Measurements from ENCODE around the gene PML. TPM values are rescaled to one million over a fixed set of nuclear protein-coding genes. Genes with fewer than 3 reads are reported as not detected.
A peak's percentile ranks its signal among the peaks of the same experiment; 100 is the strongest.

PML gene
- total RNA-seq, 2 donors from 2014 or later, result 76.3 to 91.7 TPM

DNA sequence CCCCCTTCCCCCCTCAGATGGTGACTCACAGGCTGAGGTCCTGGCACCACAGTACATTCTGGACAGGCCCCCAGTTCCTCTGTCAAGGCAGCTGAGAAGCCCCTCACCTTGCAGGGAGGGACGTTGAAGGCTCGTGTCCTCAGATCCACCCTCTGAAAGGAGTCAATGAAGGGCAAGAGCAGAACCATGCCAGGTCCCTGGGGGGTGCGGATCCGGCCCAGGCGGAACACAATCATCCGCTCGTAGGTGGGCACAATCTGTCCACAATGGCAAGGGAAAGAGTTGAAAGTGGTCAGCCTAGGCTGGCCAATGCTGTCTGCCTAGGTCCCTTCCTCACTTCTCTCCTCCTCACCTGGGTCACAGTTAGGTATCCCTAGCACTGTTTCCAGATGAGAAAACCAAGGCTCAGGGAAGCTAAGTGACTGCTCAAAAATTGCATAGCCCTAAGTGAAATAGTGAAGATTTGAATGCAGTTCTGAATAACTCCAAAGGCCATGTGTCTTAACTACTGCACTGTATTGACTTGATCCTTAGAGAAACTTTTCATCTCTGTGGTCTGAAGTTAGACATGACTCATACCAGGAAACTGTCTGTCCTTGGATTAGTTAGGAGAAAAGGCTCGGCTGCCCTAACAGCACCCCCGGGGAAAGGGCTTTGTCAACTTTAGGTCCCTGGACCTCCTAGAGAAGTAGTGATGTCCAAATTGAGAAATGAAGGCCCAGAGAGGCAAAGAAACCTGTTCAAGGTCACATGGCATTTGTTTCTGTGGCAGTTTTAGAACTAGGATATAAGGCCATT is 5.3 kb upstream of the PML start:
- Mint-ChIP-seq H3K9me3 (no peaks in the 10 kb centered on the region), H3K27ac (no peak overlapping the region), H3K36me3 (no peaks in the 10 kb centered on the region)
- ATAC-seq, result no peak
- DNase-seq (ENCODE audit: low spot score in 2 of 2), result no peak

DNA sequence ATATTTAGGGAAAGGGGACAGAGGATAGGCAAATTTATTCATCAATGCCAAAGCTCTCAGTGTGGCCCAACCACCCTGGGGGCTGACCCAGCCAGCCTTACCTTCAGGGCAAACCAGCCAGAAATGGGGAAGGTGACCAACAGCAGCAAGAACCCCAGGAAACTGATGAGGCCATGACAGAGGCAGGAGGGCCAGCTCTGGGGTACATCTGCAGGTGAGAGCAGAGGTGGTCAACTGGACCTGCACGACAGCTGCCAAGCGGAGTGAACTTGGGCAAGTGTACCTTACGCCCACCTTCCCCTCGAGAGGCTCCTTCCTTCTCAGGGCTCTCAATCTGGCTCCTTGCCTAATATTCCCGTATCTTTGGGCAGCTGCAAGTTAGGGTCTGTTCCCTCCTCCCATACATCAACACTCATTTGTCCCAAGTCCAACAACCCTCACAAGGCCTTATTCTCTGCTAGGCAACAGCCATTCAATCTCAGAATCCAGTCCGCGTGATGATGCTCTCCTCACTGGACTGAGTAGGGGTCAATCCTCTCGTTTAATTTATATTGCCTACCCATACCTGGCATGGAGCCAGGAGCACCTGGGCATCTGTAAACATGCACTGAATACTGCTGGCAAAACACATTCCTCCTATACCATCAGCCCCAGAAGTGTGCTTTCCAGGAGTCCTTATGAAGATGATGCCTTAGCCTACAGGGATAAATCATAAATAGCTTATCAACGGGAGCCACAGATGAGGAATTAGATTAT is 4.1 kb upstream of the PML start:
- peak overlapping the region in 1 of 2 donors; percentile 70 for H3K27ac Mint-ChIP-seq
- no peaks in the 10 kb centered on the region for H3K9me3 Mint-ChIP-seq
- no peak for ATAC-seq
- peaks cover 0 to 5% of the 10 kb centered on the region in 2 donors for H3K36me3 Mint-ChIP-seq
- no peak for DNase-seq (ENCODE audit: low spot score in 2 of 2)

DNA sequence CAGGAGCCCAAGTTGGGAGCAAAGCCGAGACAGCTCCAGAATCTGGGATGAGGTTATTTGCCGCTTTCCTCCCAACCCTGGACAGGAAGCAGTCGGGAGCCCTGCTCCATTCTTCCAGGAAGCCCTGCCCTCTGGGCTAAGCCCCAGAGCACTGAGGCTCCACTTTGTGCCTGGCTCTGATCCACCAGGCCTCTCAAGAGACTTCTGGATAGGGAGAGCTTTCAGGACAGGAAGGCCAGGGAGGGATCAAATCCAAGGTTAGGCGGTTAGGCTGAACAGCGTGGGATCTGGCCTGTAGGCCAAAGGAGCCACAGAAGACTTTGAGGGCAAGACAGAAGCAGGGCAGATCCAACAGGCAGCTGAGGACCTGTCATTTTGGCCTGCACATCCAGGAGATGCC is 3.3 kb upstream of the PML start:
- ATAC-seq (no peak), DNase-seq (ENCODE audit: low spot score in 2 of 2) (no peak)
- H3K36me3 Mint-ChIP-seq, result peaks cover 0 to 13% of the 10 kb centered on the region in 2 donors
- peak overlapping the region; percentile 70 to 81 for H3K27ac Mint-ChIP-seq
- H3K9me3 Mint-ChIP-seq, result no peaks in the 10 kb centered on the region

DNA sequence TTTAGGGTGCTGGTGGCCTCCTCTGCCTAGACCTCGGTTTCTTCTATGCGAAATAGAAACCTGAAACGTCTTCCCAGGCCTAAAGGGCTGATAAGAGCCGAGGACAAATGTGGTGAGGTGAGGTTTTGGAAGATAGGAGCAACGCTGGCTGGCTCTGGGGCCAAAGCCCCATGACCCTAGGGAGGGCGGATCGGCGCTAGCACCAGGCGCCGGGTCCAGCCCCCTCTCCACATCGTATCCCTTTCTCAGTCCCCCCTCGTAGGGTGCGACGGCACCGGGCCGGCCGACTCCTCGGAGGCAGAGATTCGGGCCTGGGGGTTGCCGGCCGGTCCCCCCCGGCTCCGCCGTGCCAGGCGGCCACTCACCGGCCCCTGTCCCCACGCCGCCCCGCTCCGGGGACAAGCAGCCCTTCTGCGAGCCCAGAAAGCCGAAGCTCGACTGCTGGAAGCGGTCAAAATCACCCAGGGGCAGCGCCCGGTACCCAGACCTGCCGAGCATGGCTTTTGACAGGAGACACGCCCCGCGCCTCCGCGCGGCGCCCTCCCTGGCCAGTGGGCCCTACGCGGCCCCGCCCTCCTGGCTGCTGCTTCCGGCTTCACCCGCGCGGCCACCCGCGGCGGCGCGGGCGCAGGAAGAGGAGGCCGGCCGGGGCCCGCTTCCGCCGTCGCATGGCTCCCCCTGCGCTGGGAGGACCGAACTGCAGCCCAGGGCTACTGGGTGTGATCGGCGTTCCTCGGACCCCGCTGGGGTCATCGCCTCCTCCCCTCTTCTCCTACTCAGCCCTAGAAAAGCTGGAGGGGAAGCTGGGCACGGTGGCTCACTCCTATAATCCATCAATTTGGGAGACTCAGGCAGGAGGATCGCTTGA is 2.6 kb upstream of the PML start, which contains the start of gene STOML1:
Gene STOML1 (minus strand): TSS at position 570 of the 868 bp plus-strand sequence. CDS start 72 bp downstream, at position 498.
- peak; percentile 93 to 100 for DNase-seq (ENCODE audit: low spot score in 2 of 2)
- Mint-ChIP-seq H3K9me3 (no peaks in the 10 kb centered on the region), H3K27ac (peak within 1 kb of the TSS; percentile 90 to 93), H3K36me3 (peaks cover 0 to 13% of the 10 kb centered on the region in 2 donors)
- ATAC-seq, result peak; percentile 79 to 85

DNA sequence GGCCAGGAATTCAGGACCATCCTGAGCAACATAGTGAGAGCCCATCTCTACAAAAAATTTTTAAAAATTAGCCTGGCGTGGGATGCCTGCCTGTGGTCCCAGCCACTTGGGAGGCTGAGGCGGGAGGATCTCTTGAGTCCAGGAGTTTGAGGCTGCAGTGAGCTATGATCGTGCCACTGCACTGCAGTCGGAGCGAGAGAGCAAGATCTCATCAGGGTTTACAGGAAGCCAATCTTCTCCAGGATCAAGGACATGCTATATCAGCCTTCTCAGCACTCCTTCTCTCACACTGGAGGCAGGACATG is 2.0 kb upstream of the PML start:
- DNase-seq (ENCODE audit: low spot score in 2 of 2) (no peak), ATAC-seq (no peak)
- H3K27ac Mint-ChIP-seq, result peak overlapping the region; percentile 90 to 93
- H3K36me3 Mint-ChIP-seq, result peaks cover 0 to 13% of the 10 kb centered on the region in 2 donors
- no peaks in the 10 kb centered on the region for H3K9me3 Mint-ChIP-seq

DNA sequence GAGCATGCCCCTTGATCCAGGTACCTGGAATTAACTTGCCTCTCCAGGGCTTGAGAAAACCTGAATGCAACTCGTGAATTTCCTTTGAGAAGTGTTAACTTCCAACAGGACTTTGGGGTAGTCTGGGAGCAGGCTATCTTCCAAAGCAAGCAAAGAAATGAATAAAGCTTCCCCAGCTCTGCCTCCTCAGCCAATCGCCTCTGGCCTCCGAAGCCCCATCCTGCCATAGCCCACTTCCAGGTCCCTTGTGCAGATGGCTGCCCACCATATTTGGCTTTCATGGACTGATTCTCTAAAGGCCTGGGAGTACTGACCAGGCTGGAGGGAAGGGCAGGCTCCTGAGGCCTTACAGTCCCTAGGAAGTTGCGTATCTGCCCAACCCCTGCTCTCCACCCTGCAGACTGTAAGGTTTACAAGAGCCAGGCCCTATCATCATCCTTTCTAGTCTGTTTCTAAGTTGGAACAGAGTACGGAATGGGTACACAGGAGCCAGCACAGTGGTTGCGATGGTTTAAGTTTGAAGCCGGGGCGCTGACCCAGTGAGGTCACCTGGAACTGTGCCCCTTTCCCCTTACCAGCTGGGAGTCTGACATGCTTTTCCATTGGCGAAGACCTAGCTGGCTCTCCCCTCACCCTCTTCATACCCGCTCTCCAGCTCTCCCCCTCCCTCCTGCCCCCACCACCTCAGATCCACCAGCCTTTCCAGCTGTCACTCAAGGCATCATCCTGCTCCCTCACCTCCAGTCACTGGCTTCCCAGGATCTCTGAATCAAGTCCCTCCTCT is 1.1 kb upstream of the PML start:
- ATAC-seq (no peak), DNase-seq (ENCODE audit: low spot score in 2 of 2) (no peak)
- Mint-ChIP-seq H3K27ac (peak overlapping the region; percentile 88 to 90), H3K9me3 (no peaks in the 10 kb centered on the region), H3K36me3 (peaks cover 0 to 17% of the 10 kb centered on the region in 2 donors)

DNA sequence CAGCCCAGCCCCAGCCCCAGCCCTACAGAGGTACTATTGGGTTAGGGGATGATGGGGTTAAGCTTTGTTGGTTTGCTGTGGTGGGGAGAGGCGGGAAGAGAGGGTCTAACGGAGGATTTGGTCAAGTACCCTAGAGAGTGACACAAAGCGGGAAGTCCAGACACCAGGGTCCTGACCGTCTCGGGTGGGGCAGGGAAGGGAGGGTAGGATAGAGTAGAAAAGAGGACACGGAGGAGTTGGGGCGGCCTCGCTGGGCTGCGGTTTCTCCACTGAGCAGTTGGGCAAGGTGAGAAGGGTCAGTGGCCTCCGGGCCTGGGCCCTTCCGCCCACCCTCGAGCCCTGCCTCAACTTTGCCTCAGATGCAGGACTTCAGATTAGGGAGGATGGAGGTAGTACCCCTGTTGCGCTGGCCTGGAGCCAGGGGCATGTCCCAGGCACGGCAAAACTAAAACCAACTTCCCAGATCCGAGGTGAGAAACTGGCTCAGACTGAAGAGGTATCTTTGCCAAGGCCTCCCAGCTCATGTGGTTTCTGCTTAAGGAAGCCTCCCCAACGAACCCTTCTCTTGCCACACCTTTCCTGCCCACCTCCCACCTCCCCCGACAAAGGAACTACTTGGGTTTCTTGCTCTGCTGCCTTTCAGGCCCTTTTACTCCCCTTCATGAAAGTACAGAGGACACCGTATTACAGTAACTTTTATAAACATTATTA is 551 bp downstream of the PML start:
- DNase-seq (ENCODE audit: low spot score in 2 of 2) (no peak), ATAC-seq (peak in 1 of 2 donors; percentile 1)
- Mint-ChIP-seq H3K9me3 (no peaks in the 10 kb centered on the region), H3K27ac (peak overlapping the region; percentile 88 to 89), H3K36me3 (peaks cover 5 to 28% of the 10 kb centered on the region in 2 donors)

DNA sequence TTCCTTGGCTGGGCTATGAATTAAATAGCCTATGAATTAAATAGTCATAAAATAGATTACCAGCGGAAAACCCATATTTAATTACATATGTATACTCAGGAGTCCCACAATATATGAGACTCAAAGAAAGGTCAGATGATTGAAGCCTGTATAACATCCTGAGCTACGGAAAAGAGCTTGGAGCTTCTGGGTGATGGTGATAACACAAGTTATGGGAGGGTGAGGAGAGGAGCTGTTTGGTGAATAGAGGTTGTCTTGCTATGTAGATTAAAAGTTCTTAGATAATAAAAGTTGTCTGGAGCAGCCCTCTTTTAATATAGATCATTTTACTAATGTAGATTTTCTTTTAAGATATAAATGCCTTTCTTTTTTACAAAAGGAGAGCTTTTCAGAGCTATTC is 1.8 kb downstream of the PML start:
- no peak for DNase-seq (ENCODE audit: low spot score in 2 of 2)
- H3K27ac Mint-ChIP-seq, result peak overlapping the region; percentile 88 to 89
- peaks cover 5 to 35% of the 10 kb centered on the region in 2 donors for H3K36me3 Mint-ChIP-seq
- no peaks in the 10 kb centered on the region for H3K9me3 Mint-ChIP-seq
- no peak for ATAC-seq

DNA sequence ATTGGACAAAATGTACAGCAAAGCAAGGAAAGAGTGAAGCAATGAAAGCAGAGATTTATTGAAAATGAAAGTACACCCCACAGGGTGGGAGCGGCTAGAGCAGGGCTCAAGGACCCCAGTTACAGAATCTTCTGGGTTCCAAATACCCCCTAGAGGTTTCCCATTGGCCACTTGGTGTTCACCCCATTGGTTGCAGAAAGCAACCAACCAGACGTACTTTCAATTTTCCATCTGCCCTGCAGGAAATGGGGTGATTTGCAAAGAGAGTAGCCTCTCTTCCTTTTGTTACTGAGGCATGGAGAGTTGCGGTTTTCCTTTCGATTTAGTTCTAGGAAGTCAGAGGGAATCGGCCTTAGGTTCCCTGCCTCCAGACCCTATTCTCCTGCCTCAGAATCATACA is 2.4 kb downstream of the PML start:
- peaks cover 5 to 36% of the 10 kb centered on the region in 2 donors for H3K36me3 Mint-ChIP-seq
- DNase-seq (ENCODE audit: low spot score in 2 of 2), result no peak
- H3K9me3 Mint-ChIP-seq, result no peaks in the 10 kb centered on the region
- ATAC-seq, result peak; percentile 3 to 8
- peak overlapping the region; percentile 75 to 89 for H3K27ac Mint-ChIP-seq

DNA sequence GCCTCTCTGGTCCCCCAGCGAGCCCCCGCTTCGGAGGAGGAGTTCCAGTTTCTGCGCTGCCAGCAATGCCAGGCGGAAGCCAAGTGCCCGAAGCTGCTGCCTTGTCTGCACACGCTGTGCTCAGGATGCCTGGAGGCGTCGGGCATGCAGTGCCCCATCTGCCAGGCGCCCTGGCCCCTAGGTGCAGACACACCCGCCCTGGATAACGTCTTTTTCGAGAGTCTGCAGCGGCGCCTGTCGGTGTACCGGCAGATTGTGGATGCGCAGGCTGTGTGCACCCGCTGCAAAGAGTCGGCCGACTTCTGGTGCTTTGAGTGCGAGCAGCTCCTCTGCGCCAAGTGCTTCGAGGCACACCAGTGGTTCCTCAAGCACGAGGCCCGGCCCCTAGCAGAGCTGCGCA is 3.5 kb downstream of the PML start:
- no peak for ATAC-seq
- Mint-ChIP-seq H3K27ac (peak overlapping the region in 1 of 2 donors; percentile 89), H3K9me3 (no peaks in the 10 kb centered on the region), H3K36me3 (peaks cover 7 to 41% of the 10 kb centered on the region in 2 donors)
- no peak for DNase-seq (ENCODE audit: low spot score in 2 of 2)

DNA sequence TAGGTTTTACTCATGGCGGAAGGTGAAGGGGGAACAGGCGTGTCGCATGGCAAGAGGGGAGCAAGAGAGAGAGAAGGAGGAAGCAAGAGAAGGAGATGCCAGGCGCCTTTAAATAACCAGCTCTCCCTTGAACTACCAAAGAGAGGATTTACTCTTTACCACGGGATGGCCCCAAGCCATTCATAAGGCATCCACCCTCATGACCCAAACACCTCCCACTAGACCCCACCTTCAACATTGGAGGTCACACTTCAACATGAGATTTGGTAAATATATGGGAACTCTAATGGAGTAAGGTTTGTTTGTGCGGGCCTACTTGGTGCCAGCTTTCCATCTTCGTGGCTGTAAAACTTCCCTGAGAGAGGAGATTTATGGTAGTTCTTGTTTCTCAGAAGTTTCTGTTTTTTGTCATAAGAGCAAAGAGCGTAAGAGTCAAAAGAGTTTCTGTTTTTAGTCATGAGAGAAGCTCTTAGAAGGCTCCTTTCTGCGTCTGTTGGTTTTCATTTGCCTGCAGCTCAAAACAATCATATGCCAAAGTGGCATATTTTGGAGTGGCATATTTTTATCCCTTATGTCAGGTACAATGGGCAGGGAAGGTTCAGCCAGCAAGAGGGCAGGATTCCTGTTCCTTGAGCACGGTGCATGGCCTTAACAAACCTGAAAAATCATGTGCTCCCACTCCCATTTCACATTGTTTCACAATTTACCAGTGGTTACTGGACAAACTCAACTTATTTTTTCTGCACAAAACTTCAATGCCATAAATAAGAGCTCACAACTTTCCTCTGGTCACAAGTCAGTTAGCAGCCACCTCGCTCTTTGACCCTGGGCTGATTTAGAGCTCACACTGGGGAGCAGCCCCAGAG is 12.5 kb downstream of the PML start:
- H3K9me3 Mint-ChIP-seq, result peaks cover 4 to 17% of the 10 kb centered on the region in 2 donors
- ATAC-seq (peak; percentile 66 to 80), DNase-seq (ENCODE audit: low spot score in 2 of 2) (peak in 1 of 2 donors; percentile 23)
- peaks cover 29 to 71% of the 10 kb centered on the region in 2 donors for H3K36me3 Mint-ChIP-seq
- H3K27ac Mint-ChIP-seq, result peak overlapping the region; percentile 88 to 97

DNA sequence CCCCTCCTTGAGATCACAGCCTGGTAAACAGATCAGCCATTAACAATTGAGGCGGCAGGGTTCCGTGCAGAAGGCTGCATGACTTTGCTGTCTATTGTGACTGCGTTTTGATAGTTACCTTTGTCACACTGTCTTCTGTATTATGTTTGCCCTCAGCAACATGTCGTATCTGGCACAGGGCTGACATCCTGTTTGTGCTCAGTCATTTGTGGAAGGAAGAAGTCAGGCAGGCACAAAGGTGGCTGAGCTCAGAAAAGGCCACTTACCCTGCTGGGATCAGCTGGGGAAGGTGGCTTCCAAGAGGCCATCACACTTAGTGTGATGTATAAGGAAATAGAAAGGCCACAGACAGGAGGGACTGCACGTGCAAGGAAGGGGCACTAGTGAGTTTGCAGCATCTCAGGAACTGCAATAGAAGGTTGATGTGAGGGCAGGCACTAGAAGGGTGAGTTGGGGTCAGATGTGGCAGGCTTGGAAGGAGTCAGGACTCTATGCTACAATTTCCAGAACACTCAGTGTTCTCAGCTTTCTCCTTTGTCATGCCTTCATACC is 13.4 kb downstream of the PML start:
- peak overlapping the region; percentile 88 to 97 for H3K27ac Mint-ChIP-seq
- peak; percentile 84 to 87 for ATAC-seq
- peak in 1 of 2 donors; percentile 29 for DNase-seq (ENCODE audit: low spot score in 2 of 2)
- H3K9me3 Mint-ChIP-seq, result peaks cover 4 to 17% of the 10 kb centered on the region in 2 donors
- H3K36me3 Mint-ChIP-seq, result peaks cover 28 to 75% of the 10 kb centered on the region in 2 donors

DNA sequence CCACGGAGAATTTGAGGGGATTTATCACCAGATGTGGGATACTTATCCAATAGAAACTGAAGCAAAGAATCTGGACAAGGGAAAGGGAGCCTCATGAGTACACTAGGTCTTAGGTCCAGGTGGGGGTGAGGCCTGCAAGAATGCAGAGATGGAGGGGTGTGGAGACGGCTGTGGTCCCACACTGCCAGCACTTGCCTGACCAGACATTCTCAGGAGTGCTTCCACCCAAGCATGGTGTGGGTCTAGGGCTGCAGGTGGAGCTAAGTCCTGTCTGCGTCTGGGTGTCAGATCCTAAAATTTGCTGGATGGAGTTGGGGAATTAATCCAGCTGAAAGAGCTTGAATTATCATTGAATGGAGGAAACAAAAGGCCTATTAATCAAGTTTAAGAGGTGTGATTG is 14.4 kb downstream of the PML start:
- Mint-ChIP-seq H3K27ac (peak overlapping the region; percentile 53 to 68), H3K9me3 (peaks cover 0 to 10% of the 10 kb centered on the region in 2 donors), H3K36me3 (peaks cover 19 to 74% of the 10 kb centered on the region in 2 donors)
- DNase-seq (ENCODE audit: low spot score in 2 of 2) (no peak), ATAC-seq (no peak)

DNA sequence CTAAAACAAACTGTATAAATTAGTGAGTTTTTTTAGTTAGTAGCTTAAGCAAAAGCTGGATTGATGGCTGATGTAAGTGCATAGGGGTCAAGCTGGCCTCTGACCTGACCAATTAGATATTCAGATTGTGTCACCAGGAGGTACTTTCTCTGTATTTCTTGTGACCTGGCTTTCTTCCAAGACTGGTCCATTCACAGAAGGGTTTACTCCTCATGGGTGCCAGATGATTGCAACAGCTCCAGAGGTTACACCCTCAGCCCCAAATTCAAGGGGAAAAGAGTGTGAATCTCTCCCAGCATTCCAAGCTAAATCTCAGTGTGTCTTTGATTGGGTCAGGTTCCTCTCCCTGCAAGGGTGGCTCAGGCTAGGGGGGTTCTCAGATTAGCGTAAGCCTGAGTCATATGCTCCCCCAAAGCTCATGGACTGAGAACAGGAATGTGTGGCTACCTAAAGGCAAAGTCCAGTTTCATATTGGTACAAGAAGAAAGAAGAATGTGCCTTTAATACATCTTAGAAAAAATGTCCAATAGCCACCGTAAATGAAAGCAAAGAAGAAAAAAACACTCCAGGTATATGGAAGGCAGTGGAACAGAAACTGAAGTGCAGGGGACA is 16.5 kb downstream of the PML start:
- no peak for DNase-seq (ENCODE audit: low spot score in 2 of 2)
- H3K27ac Mint-ChIP-seq, result no peak overlapping the region
- H3K36me3 Mint-ChIP-seq, result peaks cover 13 to 77% of the 10 kb centered on the region in 2 donors
- no peak for ATAC-seq
- H3K9me3 Mint-ChIP-seq, result peaks cover 0 to 5% of the 10 kb centered on the region in 2 donors

Measured in activated naive CD4-positive, alpha-beta T cell treated with anti-CD3 and anti-CD28 coated beads, Interleukin-2, amount 50 U/mL, for 72 hours (primary cell).